ENCODE data around the gene ELSPBP1.
A peak's percentile ranks its signal among the peaks of the same experiment; 100 is the strongest.

Gene ELSPBP1

DNA sequence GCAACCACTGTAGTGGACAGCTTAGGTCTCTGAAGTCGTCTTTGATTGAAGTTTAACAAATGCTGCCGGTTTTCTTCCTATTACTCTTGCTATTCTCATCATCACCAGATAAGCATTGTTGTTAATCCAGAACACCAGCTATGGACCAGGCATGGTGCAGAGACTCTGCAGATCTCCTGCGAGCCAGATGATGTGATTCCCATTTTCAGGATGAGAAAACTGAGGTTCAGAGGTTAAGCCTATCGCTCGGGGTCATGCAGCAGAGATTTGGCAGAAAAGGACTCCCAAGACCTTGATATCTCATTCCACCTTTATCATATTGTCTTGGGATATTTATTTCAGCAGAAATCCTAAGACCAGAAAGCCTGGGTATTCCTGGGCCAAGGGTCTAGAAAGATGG, 65.9 kb downstream of the ELSPBP1 start:
- Histone ChIP-seq H3K27ac (replicated peaks; ENCODE audit: low read length) (no peak overlapping the region), H2AFZ (ENCODE audit: low read length) (no peak overlapping the region), H2BK12ac (ENCODE audit: low read length) (no peak overlapping the region), H3K23ac (ENCODE audit: low read depth, low read length, poor library complexity) (no peak overlapping the region), H3K4me2 (ENCODE audit: insufficient read depth, low read length, poor library complexity, severe bottlenecking) (no peak overlapping the region), H2AK5ac (ENCODE audit: low read depth, low read length) (no peak overlapping the region), H2BK5ac (ENCODE audit: low read length) (no peak overlapping the region), H4K91ac (ENCODE audit: low read depth, low read length, poor library complexity) (no peak overlapping the region), H2BK120ac (ENCODE audit: low read depth, low read length) (no peak overlapping the region), H3K79me1 (ENCODE audit: low read depth, low read length) (no peaks in the 10 kb centered on the region), H3K14ac (ENCODE audit: low read length) (no peak overlapping the region), H3K4me3 (ENCODE audit: low read length in 2 of 2) (no peak overlapping the region), H2BK15ac (ENCODE audit: low read length) (no peak overlapping the region), H3K27me3 (ENCODE audit: control insufficient read depth in 3 of 3, insufficient read depth in 3 of 3, low read depth in 1 of 3, low read length in 3 of 3) (peaks cover 0 to 3% (median 3%) of the 10 kb centered on the region in 3 experiments), H3K9ac (ENCODE audit: low read depth, low read length, poor library complexity) (no peak overlapping the region), H3K4ac (ENCODE audit: low read length) (no peak overlapping the region), H3K9me3 (replicated peaks in 1 of 2; ENCODE audit: control insufficient read depth in 2 of 2, insufficient read depth in 1 of 2, low read depth in 1 of 2, low read length in 2 of 2) (no peaks in the 10 kb centered on the region), H3K4me1 (ENCODE audit: control insufficient read depth in 2 of 2, insufficient read depth in 1 of 2, low read depth in 1 of 2, low read length in 2 of 2) (peaks cover 0 to 3% of the 10 kb centered on the region in 2 donors), H3K36me3 (replicated peaks in 1 of 2; ENCODE audit: control insufficient read depth in 2 of 2, insufficient read depth in 2 of 2, low read length in 2 of 2) (no peaks in the 10 kb centered on the region), H3K18ac (ENCODE audit: low read length) (no peak overlapping the region), H4K8ac (ENCODE audit: low read depth, low read length) (no peak overlapping the region)
- WGBS, 2 donors (ENCODE audit: extremely low coverage in 2 of 2, insufficient read length in 2 of 2, insufficient replicate concordance in 1 of 2): no CpG with 5 or more reads among the region's 5 CpGs
- no peak for DNase-seq (ENCODE audit: low spot score)

DNA sequence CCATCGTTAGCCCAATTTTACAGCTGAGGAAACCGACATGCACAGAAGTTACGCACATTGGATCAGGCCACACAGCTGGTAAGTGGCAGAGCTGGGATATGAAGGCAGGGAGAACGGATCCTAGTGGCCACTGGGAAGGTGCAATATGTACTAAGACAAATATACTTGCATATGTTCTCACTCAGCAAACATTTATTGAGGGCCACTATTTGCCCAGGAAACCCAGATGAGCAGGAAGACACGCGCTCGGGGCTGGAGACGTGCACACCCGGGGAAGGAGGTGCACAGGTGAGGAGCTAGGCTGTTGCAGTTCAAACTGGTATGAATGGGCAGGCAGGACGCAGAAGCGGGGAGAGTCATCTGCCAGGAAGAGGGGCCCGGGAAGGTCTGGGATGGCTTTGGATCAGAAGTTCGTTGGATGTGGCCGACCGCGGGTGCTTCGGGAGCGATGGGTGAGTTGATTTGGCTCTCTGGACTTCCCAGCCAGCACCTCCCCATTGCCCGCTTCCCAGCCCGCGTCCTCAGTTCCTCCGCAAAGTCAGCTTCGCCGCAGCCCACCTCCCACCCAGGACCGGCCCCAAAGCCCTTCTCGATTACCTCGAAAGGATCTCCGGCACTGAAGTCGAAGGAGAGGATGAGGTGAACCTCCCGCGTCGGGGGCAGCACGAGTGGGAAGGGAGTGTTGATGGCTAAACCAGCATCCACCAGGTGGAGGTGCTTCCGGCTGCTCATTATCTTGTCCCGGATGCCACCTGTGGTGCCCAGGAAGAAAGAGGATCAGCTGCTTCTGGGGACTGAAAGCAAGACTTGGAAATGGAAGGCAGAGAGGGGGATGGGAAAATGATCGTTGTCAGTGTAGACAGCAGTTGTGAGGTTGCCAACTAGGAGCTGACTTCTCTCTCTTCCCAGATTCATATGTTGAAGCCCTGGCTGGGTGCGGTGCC, 67.2 kb downstream of the ELSPBP1 start:
- peak overlapping the region; percentile 54 for H2BK15ac ChIP-seq (ENCODE audit: low read length)
- no CpG with 5 or more reads among the region's 37 CpGs for WGBS, 2 donors (ENCODE audit: extremely low coverage in 2 of 2, insufficient read length in 2 of 2, insufficient replicate concordance in 1 of 2)

DNA sequence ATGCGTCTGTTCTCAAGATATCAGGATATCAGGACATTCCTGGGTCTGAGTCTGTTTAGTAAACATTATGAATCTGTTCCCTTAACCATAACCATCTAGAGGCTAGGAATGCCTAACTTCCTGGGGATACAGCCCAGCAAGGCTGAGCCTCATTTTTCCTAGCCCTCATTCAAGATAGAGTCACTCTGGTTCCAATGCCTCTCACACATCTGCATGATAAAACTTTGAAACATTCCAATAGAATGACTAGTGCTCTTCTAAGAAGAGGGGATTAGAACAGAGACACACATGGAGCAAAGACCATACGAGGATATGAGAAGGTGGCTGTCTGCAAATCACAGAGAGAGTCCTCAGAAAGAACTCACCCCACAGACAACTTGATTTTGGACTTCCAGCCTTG, 70.1 kb downstream of the ELSPBP1 start:
- Histone ChIP-seq H3K79me1 (ENCODE audit: low read depth, low read length) (peaks cover 2% of the 10 kb centered on the region), H2BK12ac (ENCODE audit: low read length) (no peak overlapping the region), H3K9me3 (replicated peaks in 1 of 2; ENCODE audit: control insufficient read depth in 2 of 2, insufficient read depth in 1 of 2, low read depth in 1 of 2, low read length in 2 of 2) (no peaks in the 10 kb centered on the region), H4K91ac (ENCODE audit: low read depth, low read length, poor library complexity) (no peak overlapping the region), H2BK15ac (ENCODE audit: low read length) (no peak overlapping the region), H3K27ac (replicated peaks; ENCODE audit: low read length) (no peak overlapping the region), H2BK5ac (ENCODE audit: low read length) (no peak overlapping the region), H3K23ac (ENCODE audit: low read depth, low read length, poor library complexity) (no peak overlapping the region), H3K14ac (ENCODE audit: low read length) (no peak overlapping the region), H3K27me3 (ENCODE audit: control insufficient read depth in 3 of 3, insufficient read depth in 3 of 3, low read depth in 1 of 3, low read length in 3 of 3) (peaks cover 0 to 3% (median 3%) of the 10 kb centered on the region in 3 experiments), H3K4ac (ENCODE audit: low read length) (no peak overlapping the region), H3K18ac (ENCODE audit: low read length) (no peak overlapping the region), H3K4me3 (ENCODE audit: low read length in 2 of 2) (no peak overlapping the region), H3K4me2 (ENCODE audit: insufficient read depth, low read length, poor library complexity, severe bottlenecking) (no peak overlapping the region), H2AK5ac (ENCODE audit: low read depth, low read length) (no peak overlapping the region), H2BK120ac (ENCODE audit: low read depth, low read length) (no peak overlapping the region), H4K8ac (ENCODE audit: low read depth, low read length) (no peak overlapping the region), H2AFZ (ENCODE audit: low read length) (no peak overlapping the region), H3K4me1 (ENCODE audit: control insufficient read depth in 2 of 2, insufficient read depth in 1 of 2, low read depth in 1 of 2, low read length in 2 of 2) (peaks cover 0 to 3% of the 10 kb centered on the region in 2 donors), H3K9ac (ENCODE audit: low read depth, low read length, poor library complexity) (no peak overlapping the region), H3K36me3 (replicated peaks in 1 of 2; ENCODE audit: control insufficient read depth in 2 of 2, insufficient read depth in 2 of 2, low read length in 2 of 2) (no peaks in the 10 kb centered on the region)
- no peak for DNase-seq (ENCODE audit: low spot score)
- no CpG with 5 or more reads among the region's 2 CpGs for WGBS, 2 donors (ENCODE audit: extremely low coverage in 2 of 2, insufficient read length in 2 of 2, insufficient replicate concordance in 1 of 2)

More for the DNA sequence above, 67.2 kb downstream of the ELSPBP1 start:
- Histone ChIP-seq H3K9me3 (replicated peaks in 1 of 2; ENCODE audit: control insufficient read depth in 2 of 2, insufficient read depth in 1 of 2, low read depth in 1 of 2, low read length in 2 of 2) (no peaks in the 10 kb centered on the region), H4K91ac (ENCODE audit: low read depth, low read length, poor library complexity) (no peak overlapping the region), H3K14ac (ENCODE audit: low read length) (no peak overlapping the region), H3K79me1 (ENCODE audit: low read depth, low read length) (peaks cover under 1% of the 10 kb centered on the region), H3K36me3 (replicated peaks in 1 of 2; ENCODE audit: control insufficient read depth in 2 of 2, insufficient read depth in 2 of 2, low read length in 2 of 2) (no peaks in the 10 kb centered on the region), H2AFZ (ENCODE audit: low read length) (no peak overlapping the region), H3K27me3 (ENCODE audit: control insufficient read depth in 3 of 3, insufficient read depth in 3 of 3, low read depth in 1 of 3, low read length in 3 of 3) (peaks cover 0 to 3% (median 3%) of the 10 kb centered on the region in 3 experiments), H3K4ac (ENCODE audit: low read length) (no peak overlapping the region), H3K18ac (ENCODE audit: low read length) (peak overlapping the region; percentile 64), H2BK12ac (ENCODE audit: low read length) (no peak overlapping the region), H3K4me1 (ENCODE audit: control insufficient read depth in 2 of 2, insufficient read depth in 1 of 2, low read depth in 1 of 2, low read length in 2 of 2) (peaks cover 0 to 3% of the 10 kb centered on the region in 2 donors), H3K23ac (ENCODE audit: low read depth, low read length, poor library complexity) (peak overlapping the region; percentile 43), H3K9ac (ENCODE audit: low read depth, low read length, poor library complexity) (no peak overlapping the region), H2AK5ac (ENCODE audit: low read depth, low read length) (no peak overlapping the region), H3K4me3 (ENCODE audit: low read length in 2 of 2) (no peak overlapping the region), H4K8ac (ENCODE audit: low read depth, low read length) (no peak overlapping the region), H3K4me2 (ENCODE audit: insufficient read depth, low read length, poor library complexity, severe bottlenecking) (peak overlapping the region; percentile 11), H2BK5ac (ENCODE audit: low read length) (no peak overlapping the region), H3K27ac (replicated peaks; ENCODE audit: low read length) (no peak overlapping the region), H2BK120ac (ENCODE audit: low read depth, low read length) (no peak overlapping the region)
- no peak for DNase-seq (ENCODE audit: low spot score)

DNA sequence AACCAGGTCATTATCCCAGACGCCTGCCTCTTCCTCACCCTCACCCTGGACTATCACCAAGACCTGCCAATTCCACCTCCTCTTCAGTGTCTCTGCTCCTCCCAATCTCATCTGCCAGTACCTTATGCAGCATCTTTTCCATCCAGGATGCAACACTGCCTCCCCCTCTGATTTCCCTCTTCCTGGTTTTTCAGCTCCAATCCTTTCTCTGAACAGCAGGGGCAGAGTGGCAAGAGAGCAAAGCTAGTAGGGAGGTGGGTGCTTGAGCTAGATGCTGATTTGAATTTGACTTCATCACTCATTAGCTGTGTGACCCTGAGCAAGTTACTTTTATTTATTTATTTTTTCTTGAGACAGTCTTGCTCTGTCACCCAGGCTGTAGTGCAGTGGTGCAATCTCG, 75.0 kb downstream of the ELSPBP1 start:
- no peaks in the 10 kb centered on the region for H3K36me3 ChIP-seq (replicated peaks in 1 of 2; ENCODE audit: control insufficient read depth in 2 of 2, insufficient read depth in 2 of 2, low read length in 2 of 2)
- H3K4me3 ChIP-seq (ENCODE audit: low read length in 2 of 2): no peak overlapping the region
- H3K27ac ChIP-seq (replicated peaks; ENCODE audit: low read length): no peak overlapping the region
- no peak overlapping the region for H3K4ac ChIP-seq (ENCODE audit: low read length)
- no peaks in the 10 kb centered on the region for H3K27me3 ChIP-seq (ENCODE audit: control insufficient read depth in 3 of 3, insufficient read depth in 3 of 3, low read depth in 1 of 3, low read length in 3 of 3)
- H2BK5ac ChIP-seq (ENCODE audit: low read length): no peak overlapping the region
- no peak overlapping the region for H4K91ac ChIP-seq (ENCODE audit: low read depth, low read length, poor library complexity)
- H2AK5ac ChIP-seq (ENCODE audit: low read depth, low read length): no peak overlapping the region
- no peak overlapping the region for H3K18ac ChIP-seq (ENCODE audit: low read length)
- H3K9me3 ChIP-seq (replicated peaks in 1 of 2; ENCODE audit: control insufficient read depth in 2 of 2, insufficient read depth in 1 of 2, low read depth in 1 of 2, low read length in 2 of 2): no peaks in the 10 kb centered on the region
- no peak overlapping the region for H3K4me2 ChIP-seq (ENCODE audit: insufficient read depth, low read length, poor library complexity, severe bottlenecking)
- no peak overlapping the region for H2BK120ac ChIP-seq (ENCODE audit: low read depth, low read length)
- no peak overlapping the region for H3K9ac ChIP-seq (ENCODE audit: low read depth, low read length, poor library complexity)
- WGBS, 2 donors (ENCODE audit: extremely low coverage in 2 of 2, insufficient read length in 2 of 2, insufficient replicate concordance in 1 of 2): no CpG with 5 or more reads among the region's 2 CpGs
- H2AFZ ChIP-seq (ENCODE audit: low read length): no peak overlapping the region
- no peak overlapping the region for H2BK15ac ChIP-seq (ENCODE audit: low read length)
- peaks cover 2% of the 10 kb centered on the region for H3K79me1 ChIP-seq (ENCODE audit: low read depth, low read length)
- no peak overlapping the region for H3K14ac ChIP-seq (ENCODE audit: low read length)
- no peaks in the 10 kb centered on the region for H3K4me1 ChIP-seq (ENCODE audit: control insufficient read depth in 2 of 2, insufficient read depth in 1 of 2, low read depth in 1 of 2, low read length in 2 of 2)
- no peak for DNase-seq (ENCODE audit: low spot score)
- H2BK12ac ChIP-seq (ENCODE audit: low read length): no peak overlapping the region
- H4K8ac ChIP-seq (ENCODE audit: low read depth, low read length): no peak overlapping the region
- H3K23ac ChIP-seq (ENCODE audit: low read depth, low read length, poor library complexity): no peak overlapping the region

Measured in neuronal stem cell (in vitro differentiated cells).